RWPE2 (cell line): ENCODE results near the gene FNDC3B.
A peak's percentile ranks its signal among the peaks of the same experiment; 100 is the strongest.

ENCODE experiments used
- ATAC-seq: fragments of 200-7000 bp; cut with Tn5 transposase; 3 replicates; pipeline ENCODE4 v1.9.1; 2021; ENCODE audit warnings: low read depth
- DNase-seq: peaks from one replicate; pipeline ENCODE4 v3.0.0-alpha.2; 2020; ENCODE audit warnings: low spot score
- H3K27ac ChIP-seq: fragments of 450-650 bp; 2 replicates; pipeline ENCODE4 v1.5.1; 2017; ENCODE audit warnings: mild to moderate bottlenecking; ENCODE audit not compliant: poor library complexity, severe bottlenecking
- H3K27me3 ChIP-seq: fragments of 250-450 bp; sonication (Bioruptor Pico); 2 replicates; pipeline ENCODE4 v1.5.1; 2021; ENCODE audit warnings: mild to moderate bottlenecking, moderate library complexity; ENCODE audit not compliant: insufficient read depth, poor library complexity, severe bottlenecking
- H3K36me3 ChIP-seq: fragments of 250-450 bp; sonication (Bioruptor Pico); 2 replicates; pipeline ENCODE4 v1.5.1; 2020; ENCODE audit warnings: low read depth, mild to moderate bottlenecking, moderate library complexity
- H3K4me1 ChIP-seq: fragments of 250-450 bp; sonication (Bioruptor Pico); 2 replicates; pipeline ENCODE4 v1.5.1; 2021; ENCODE audit warnings: mild to moderate bottlenecking, moderate library complexity; ENCODE audit not compliant: insufficient read depth, poor library complexity, severe bottlenecking
- H3K4me3 ChIP-seq: fragments of 250-450 bp; sonication (Bioruptor Pico); 2 replicates; pipeline ENCODE4 v1.5.1; 2021; ENCODE audit warnings: mild to moderate bottlenecking, moderate library complexity; ENCODE audit not compliant: severe bottlenecking
- H3K9me3 ChIP-seq: fragments of 250-450 bp; sonication (Bioruptor Pico); 2 replicates; pipeline ENCODE4 v1.5.1; 2021; ENCODE audit warnings: mild to moderate bottlenecking, moderate library complexity; ENCODE audit not compliant: severe bottlenecking
- TF ChIP-seq, protein P1 (sequence below): fragments of 450-650 bp; IDR thresholded peaks from one replicate; pipeline ENCODE4 v1.5.1; 2017; ENCODE audit warnings: mild to moderate bottlenecking, moderate library complexity; ENCODE audit not compliant: poor library complexity, severe bottlenecking

The FNDC3B gene

GRCh38 chr3:172102123-172102882 lies 62.9 kb downstream of the FNDC3B start:
- ATAC-seq (peak; percentile 72), DNase-seq (no peak)
- TF ChIP-seq, protein P1, sequence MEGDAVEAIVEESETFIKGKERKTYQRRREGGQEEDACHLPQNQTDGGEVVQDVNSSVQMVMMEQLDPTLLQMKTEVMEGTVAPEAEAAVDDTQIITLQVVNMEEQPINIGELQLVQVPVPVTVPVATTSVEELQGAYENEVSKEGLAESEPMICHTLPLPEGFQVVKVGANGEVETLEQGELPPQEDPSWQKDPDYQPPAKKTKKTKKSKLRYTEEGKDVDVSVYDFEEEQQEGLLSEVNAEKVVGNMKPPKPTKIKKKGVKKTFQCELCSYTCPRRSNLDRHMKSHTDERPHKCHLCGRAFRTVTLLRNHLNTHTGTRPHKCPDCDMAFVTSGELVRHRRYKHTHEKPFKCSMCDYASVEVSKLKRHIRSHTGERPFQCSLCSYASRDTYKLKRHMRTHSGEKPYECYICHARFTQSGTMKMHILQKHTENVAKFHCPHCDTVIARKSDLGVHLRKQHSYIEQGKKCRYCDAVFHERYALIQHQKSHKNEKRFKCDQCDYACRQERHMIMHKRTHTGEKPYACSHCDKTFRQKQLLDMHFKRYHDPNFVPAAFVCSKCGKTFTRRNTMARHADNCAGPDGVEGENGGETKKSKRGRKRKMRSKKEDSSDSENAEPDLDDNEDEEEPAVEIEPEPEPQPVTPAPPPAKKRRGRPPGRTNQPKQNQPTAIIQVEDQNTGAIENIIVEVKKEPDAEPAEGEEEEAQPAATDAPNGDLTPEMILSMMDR, result no peak
- no peaks in the 10 kb centered on the region for H3K9me3 ChIP-seq
- H3K36me3 ChIP-seq, result peaks cover 24% of the 10 kb centered on the region
- H3K4me3 ChIP-seq, result no peak overlapping the region
- H3K27ac ChIP-seq, result peak overlapping the region; percentile 98
- no peaks in the 10 kb centered on the region for H3K27me3 ChIP-seq
- H3K4me1 ChIP-seq, result peaks cover 54% of the 10 kb centered on the region

GRCh38 chr3:172102883-172103310 lies 63.5 kb downstream of the FNDC3B start:
- Histone ChIP-seq H3K4me1 (peaks cover 48% of the 10 kb centered on the region), H3K4me3 (no peak overlapping the region), H3K36me3 (peaks cover 19% of the 10 kb centered on the region), H3K27me3 (no peaks in the 10 kb centered on the region), H3K9me3 (no peaks in the 10 kb centered on the region), H3K27ac (peak overlapping the region; percentile 98)
- TF ChIP-seq, protein P1, result no peak
- DNase-seq, result no peak
- peak; percentile 71 for ATAC-seq

DNA sequence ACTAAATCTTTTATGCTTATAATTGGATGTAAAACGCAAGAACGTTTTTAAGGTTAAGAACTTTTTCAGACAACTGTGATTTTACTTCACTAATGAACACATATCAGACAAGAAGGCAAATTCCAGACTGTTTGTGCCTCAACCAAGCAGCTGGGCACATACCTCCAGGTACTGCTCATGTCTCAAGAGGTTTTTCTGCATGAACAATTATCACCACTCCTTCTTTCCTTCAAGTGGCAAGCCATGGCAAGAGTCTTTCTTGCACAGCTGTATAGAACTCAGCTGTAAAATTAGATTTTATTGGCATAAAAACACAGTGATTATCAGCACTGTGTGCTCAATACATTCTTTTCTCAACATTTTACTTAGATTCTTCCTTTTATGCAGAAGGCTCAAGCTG lies 64.3 kb downstream of the FNDC3B start:
- DNase-seq, result no peak
- peak; percentile 87 for ATAC-seq
- H3K27me3 ChIP-seq, result no peaks in the 10 kb centered on the region
- no peaks in the 10 kb centered on the region for H3K9me3 ChIP-seq
- H3K4me3 ChIP-seq, result no peak overlapping the region
- H3K36me3 ChIP-seq, result peaks cover 11% of the 10 kb centered on the region
- peak overlapping the region; percentile 98 for H3K27ac ChIP-seq
- H3K4me1 ChIP-seq, result peaks cover 48% of the 10 kb centered on the region
- TF ChIP-seq, protein P1, result no peak

- peaks cover 11% of the 10 kb centered on the region; the same call in 1 of the 2 replicates for H3K36me3 ChIP-seq
- no peaks in the 10 kb centered on the region for H3K27me3 ChIP-seq
- peaks cover 48% of the 10 kb centered on the region for H3K4me1 ChIP-seq
- H3K9me3 ChIP-seq, result no peaks in the 10 kb centered on the region
- TF ChIP-seq, protein P1, result no peak
- H3K27ac ChIP-seq, result peak overlapping the region; percentile 98
- ATAC-seq (peak; percentile 37), DNase-seq (no peak)
- no peak overlapping the region for H3K4me3 ChIP-seq
Observed at GRCh38 chr3:172104471-172105072, 65.2 kb downstream of the FNDC3B start.
